HCT116 (cell line): ENCODE measurements around the gene VLDLR. TPM values are rescaled to one million over a fixed set of nuclear protein-coding genes. Genes with fewer than 3 reads are reported as not detected.

Experiments used
- ATAC-seq: fragments of 200-7000 bp; cut with Tn5 transposase; 2 replicates; pipeline ENCODE4 v1.9.1; 2020; ENCODE audit warnings: mild to moderate bottlenecking, moderate library complexity
- BruUV-seq: library from RNA; stranded (reverse); fragments of 400-500 nt; replicated peaks from 2 replicates; lab custom pipeline; 2021; lab: Mats Ljungman, UMichigan
- CTCF ChIA-PET: fragments of 300-600 bp; sonication (Branson Sonifier 250); formaldehyde crosslinking; loops from one replicate; lab custom pipeline; 2021; ENCODE audit warnings: antibody characterized with exemption; lab: Charles Lee
- POLR2A ChIA-PET: fragments of 300-600, 350-600 bp; sonication (Branson Sonifier 250); formaldehyde crosslinking; loops from one replicate; lab custom pipeline; 2021; ENCODE audit warnings: antibody characterized with exemption; lab: Charles Lee
- RAD21 ChIA-PET, 2 experiments: fragments of 300-600 bp; sonication (Branson Sonifier 250); formaldehyde crosslinking; loops; one replicate each; lab custom pipeline; 2023; ENCODE audit warnings: low total read pairs in 2 of 2; ENCODE audit not compliant: uncharacterized antibody in 2 of 2, unreplicated experiment in 2 of 2, low non-redundant PET in 1 of 2; lab: Charles Lee
- DNase-seq: peaks from one replicate; pipeline ENCODE4 v3.0.0-alpha.2; 2010; ENCODE audit warnings: low read depth, low spot score
- H2AFZ ChIP-seq: fragments of 200-600 bp; shearing (Covaris generic), sonication (generic); 2 replicates; pipeline ENCODE4 v1.6.1; 2017; ENCODE audit warnings: low read depth, mixed run types, mixed read lengths, antibody characterized with exemption, low read length; ENCODE audit not compliant: poor library complexity, severe bottlenecking
- H3K27ac ChIP-seq: 2 replicates; pipeline ENCODE4 v1.5.1; 2012; ENCODE audit warnings: low read depth, low read length
- H3K27me3 ChIP-seq: fragments of 200-600 bp; sonication (generic); 2 replicates; pipeline ENCODE4 v1.6.1; 2016; ENCODE audit warnings: mixed run types, low read length, mixed read lengths; ENCODE audit not compliant: insufficient read depth
- H3K36me3 ChIP-seq, 2 experiments: fragments of 200-500 bp in 1 of 2; fragments of 200-600 bp in 1 of 2; sonication (Bioruptor generic) in 1 of 2; sonication (generic) in 1 of 2; 2 replicates each; pipeline versions ENCODE4 v1.5.1 to v1.6.1; 2014 to 2016; ENCODE audit warnings: low read length in 2 of 2, inconsistent platforms in 1 of 2, mixed read lengths in 1 of 2, mixed run types in 1 of 2; ENCODE audit not compliant: insufficient read depth in 2 of 2, control insufficient read depth in 1 of 2
- H3K4me1 ChIP-seq, 2 experiments: fragments of 200-600 bp in 1 of 2; sonication (generic) in 1 of 2; 2 replicates each; pipeline versions ENCODE4 v1.5.1 to v1.6.1; 2012 to 2017; ENCODE audit warnings: low read length in 2 of 2, inconsistent platforms in 1 of 2, mild to moderate bottlenecking in 1 of 2, mixed read lengths in 1 of 2, mixed run types in 1 of 2, moderate library complexity in 1 of 2; ENCODE audit not compliant: insufficient read depth in 2 of 2, control insufficient read depth in 1 of 2
- H3K4me2 ChIP-seq: fragments of 200-600 bp; sonication (generic); 2 replicates; pipeline ENCODE4 v1.6.1; 2017; ENCODE audit warnings: mixed run types, low read length, mixed read lengths
- H3K4me3 ChIP-seq, 2 experiments: fragments of 200-600 bp in 1 of 2; sonication (generic) in 1 of 2; replicated peaks in 1 of 2; 2 replicates each; pipeline ENCODE4 v1.5.1; 2011 to 2016; ENCODE audit warnings: low read length in 2 of 2, control low read depth in 1 of 2, low read depth in 1 of 2, mild to moderate bottlenecking in 1 of 2, mixed read lengths in 1 of 2, mixed run types in 1 of 2
- H3K79me2 ChIP-seq: fragments of 200-600 bp; sonication (generic); 2 replicates; pipeline ENCODE4 v1.6.1; 2017; ENCODE audit warnings: mild to moderate bottlenecking, mixed run types, low read length, moderate library complexity, mixed read lengths; ENCODE audit not compliant: insufficient read depth
- H3K9ac ChIP-seq: fragments of 200-600 bp; sonication (generic); 2 replicates; pipeline ENCODE4 v1.6.1; 2016; ENCODE audit warnings: low read length, mixed read lengths
- H3K9me2 ChIP-seq: fragments of 200-600 bp; sonication (generic), shearing (Covaris generic); 2 replicates; pipeline ENCODE4 v1.6.1; 2017; ENCODE audit warnings: mixed run types, mild to moderate bottlenecking, moderate library complexity; ENCODE audit not compliant: insufficient read depth
- H3K9me3 ChIP-seq, 2 experiments: fragments of 200-500 bp in 1 of 2; fragments of 200-600 bp in 1 of 2; sonication (Bioruptor generic) in 1 of 2; sonication (generic) in 1 of 2; 2 replicates each; pipeline ENCODE4 v1.6.1; 2014 to 2017; ENCODE audit warnings: low read length in 2 of 2, mixed read lengths in 2 of 2, inconsistent platforms in 1 of 2, low read depth in 1 of 2, mild to moderate bottlenecking in 1 of 2, mixed run types in 1 of 2, moderate library complexity in 1 of 2; ENCODE audit not compliant: control insufficient read depth in 1 of 2, insufficient read depth in 1 of 2
- H4K20me1 ChIP-seq: fragments of 200-600 bp; sonication (generic), shearing (Covaris generic); 2 replicates; pipeline ENCODE4 v1.6.1; 2017; ENCODE audit warnings: mixed run types, mild to moderate bottlenecking, moderate library complexity; ENCODE audit not compliant: insufficient read depth
- ATF3 ChIP-seq: IDR thresholded peaks from 2 replicates; pipeline ENCODE4 v1.6.1; 2012
- CEBPB ChIP-seq: IDR thresholded peaks from 2 replicates; pipeline ENCODE4 v1.6.1; 2012; ENCODE audit warnings: low read depth
- EGR1 ChIP-seq: IDR thresholded peaks from 2 replicates; pipeline ENCODE4 v1.6.1; 2012; ENCODE audit warnings: low read depth
- EZH2phosphoT487 ChIP-seq: fragments of 200-600 bp; IDR thresholded peaks from 2 replicates; pipeline ENCODE4 v1.6.1; 2018; ENCODE audit warnings: antibody characterized with exemption, borderline replicate concordance
- RAD21 ChIP-seq: IDR thresholded peaks from 2 replicates; pipeline ENCODE4 v1.6.1; 2012; ENCODE audit warnings: low read depth, mild to moderate bottlenecking
- REST ChIP-seq: IDR thresholded peaks from 2 replicates; pipeline ENCODE4 v1.6.1; 2012; ENCODE audit warnings: low read depth
- SIN3A ChIP-seq: IDR thresholded peaks from 2 replicates; pipeline ENCODE4 v1.6.1; 2012; ENCODE audit warnings: low read depth
- TCF7L2 ChIP-seq: IDR thresholded peaks from 2 replicates; pipeline ENCODE4 v1.7.0; 2011; ENCODE audit warnings: borderline replicate concordance, inconsistent platforms; ENCODE audit not compliant: insufficient read depth, insufficient read length; ENCODE audit errors: extremely low read depth
- ZNF274 ChIP-seq: fragments of 200-500 bp; sonication (Bioruptor generic); IDR thresholded peaks from 2 replicates; pipeline ENCODE4 v1.6.1; 2014; ENCODE audit warnings: mild to moderate bottlenecking, low read depth, low read length, inconsistent platforms
- intact Hi-C: fragments of 100-400 bp; cut with micrococcal nuclease; formaldehyde crosslinking; loops from 2 replicates; pipeline ENCODE4 v1.10.0; 2022
- total RNA-seq: library from RNA; stranded (reverse); gene quantifications from one replicate; pipeline ENCODE4 v1.2.1, GENCODE V29; 2021; ENCODE audit not compliant: unreplicated experiment

The VLDLR gene
- total RNA-seq, 1 experiment from 2014 or later: 0.17 TPM

GRCh38 chr9:2620919-2621721, 467 bp upstream of the VLDLR start:
- Histone ChIP-seq H3K27me3 (peaks cover 5% of the 10 kb centered on the region; the same call in 1 of the 2 replicates), H3K9ac (no peak overlapping the region), H3K27ac (no peak overlapping the region), H3K79me2 (no peaks in the 10 kb centered on the region), H3K4me3 (no peak overlapping the region), H4K20me1 (no peaks in the 10 kb centered on the region), H3K9me2 (no peaks in the 10 kb centered on the region), H3K36me3 (no peaks in the 10 kb centered on the region), H3K4me2 (no peak overlapping the region), H2AFZ (no peak overlapping the region), H3K9me3 (no peaks in the 10 kb centered on the region)
- ATAC-seq: no peak
- intact Hi-C loops: no loop called here
- CTCF ChIA-PET: no interaction called here
- DNase-seq: no peak
- POLR2A ChIA-PET: no interaction called here
- BruUV-seq: no TSS peak
- TF ChIP-seq ATF3 (no peak), REST (no peak), EGR1 (no peak), RAD21 (no peak), SIN3A (no peak), TCF7L2 (no peak), CEBPB (no peak), EZH2phosphoT487 (no peak), ZNF274 (no peak)
- TF ChIP-seq, all 23 proteins: peak for 0
- no peaks in the 10 kb centered on the region for H3K4me1 ChIP-seq
- RAD21 ChIA-PET: no interaction called here
